ENCODE results near the gene POLD3.

POLD3 gene

DNA sequence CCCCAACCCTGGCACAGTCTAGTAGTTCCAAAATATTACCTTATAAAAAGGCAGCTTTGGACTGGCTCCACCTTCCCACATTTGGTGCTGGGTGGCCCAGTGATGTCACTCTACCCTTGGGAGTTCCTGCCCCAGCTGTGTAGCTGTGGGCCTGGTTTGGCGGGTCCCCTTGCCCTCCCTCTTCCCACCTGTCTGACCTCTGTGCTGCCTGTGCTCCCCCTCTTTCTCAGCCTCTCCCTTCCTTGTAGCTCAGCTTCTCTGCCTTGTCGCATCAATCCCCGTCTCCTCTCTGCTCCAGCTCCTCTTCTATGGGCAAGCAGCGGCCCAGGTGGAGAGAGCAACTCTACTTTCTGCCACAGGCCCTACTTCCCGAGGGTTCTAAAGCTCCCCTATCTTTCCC lies 84.2 kb downstream of the POLD3 start:
- DNase-seq = no peak

DNA sequence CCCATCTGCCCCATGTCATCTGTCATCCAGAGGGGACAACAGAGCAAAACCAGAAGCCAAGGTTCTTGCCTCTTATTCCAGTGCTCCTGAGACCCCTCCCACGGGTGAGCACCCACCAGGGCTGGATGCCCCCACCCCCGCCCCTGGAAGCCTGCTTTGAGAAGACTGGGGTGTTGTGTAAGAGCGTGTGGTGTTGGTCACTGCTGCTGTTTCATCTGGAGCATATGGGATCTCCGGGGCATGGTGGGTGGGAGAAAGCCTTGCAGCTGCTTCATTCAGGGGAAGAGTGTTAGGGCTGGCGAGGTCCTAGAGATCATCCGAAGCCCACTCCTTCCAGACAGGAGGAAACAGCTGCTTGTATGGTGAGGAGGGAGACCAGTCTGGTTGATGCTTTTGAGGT lies 84.7 kb downstream of the POLD3 start:
- no peak for DNase-seq

DNA sequence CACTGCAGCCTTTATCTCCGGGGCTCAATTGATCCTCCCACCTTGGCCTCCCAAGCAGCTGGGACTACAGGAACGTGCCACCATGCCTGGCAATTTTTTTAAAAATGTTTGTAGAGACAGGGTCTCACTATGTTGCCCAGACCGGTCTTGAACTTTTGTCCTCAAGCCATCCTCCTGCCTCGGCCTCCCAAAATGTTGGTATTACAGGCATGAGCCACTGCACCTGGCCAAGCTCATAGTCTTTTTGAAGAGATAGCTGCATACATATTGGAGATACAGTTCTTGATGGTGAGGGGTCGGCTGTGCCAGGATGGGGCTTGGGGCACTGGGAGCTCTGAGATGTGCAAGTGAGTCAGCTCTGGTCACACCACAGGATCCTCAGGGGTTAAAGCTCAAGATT lies 85.7 kb downstream of the POLD3 start:
- no peak for DNase-seq

- no peak for DNase-seq
Measured at GRCh38 chr11:74678591-74679512, 86.5 kb downstream of the POLD3 start.

- no peak for DNase-seq
Measured at GRCh38 chr11:74679513-74679865, 87.1 kb downstream of the POLD3 start.

DNA sequence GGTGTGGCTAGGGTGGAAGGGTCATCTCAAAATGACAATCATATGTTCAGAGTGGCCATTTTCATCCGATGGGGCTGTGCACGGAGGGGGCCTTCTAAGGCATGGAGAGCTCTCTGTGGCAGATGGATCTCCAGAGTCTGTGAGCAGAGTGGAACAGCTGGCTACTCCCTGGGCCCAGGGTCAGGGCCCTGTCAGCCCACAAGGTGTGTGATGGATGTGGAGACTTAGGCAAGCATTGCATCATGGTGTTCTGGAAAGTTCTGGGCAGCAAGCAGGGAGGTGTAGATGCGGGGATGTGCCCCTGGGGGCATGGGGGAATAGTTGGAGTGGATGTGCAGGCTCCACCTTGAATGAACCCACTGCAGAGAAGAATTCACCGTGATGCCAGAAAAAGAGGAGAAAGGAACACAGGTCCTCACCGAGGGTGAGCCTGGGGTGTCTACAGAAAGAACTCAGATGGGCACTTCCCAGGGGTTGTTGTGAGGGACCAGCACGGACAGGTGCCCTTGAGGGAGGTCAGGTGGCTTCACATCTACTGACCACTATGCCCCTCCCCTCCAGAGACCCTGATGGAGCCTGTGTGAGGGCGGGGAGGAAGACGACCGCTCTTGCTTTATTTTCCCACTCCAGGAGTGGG lies 87.8 kb downstream of the POLD3 start:
- no peak for DNase-seq

DNA sequence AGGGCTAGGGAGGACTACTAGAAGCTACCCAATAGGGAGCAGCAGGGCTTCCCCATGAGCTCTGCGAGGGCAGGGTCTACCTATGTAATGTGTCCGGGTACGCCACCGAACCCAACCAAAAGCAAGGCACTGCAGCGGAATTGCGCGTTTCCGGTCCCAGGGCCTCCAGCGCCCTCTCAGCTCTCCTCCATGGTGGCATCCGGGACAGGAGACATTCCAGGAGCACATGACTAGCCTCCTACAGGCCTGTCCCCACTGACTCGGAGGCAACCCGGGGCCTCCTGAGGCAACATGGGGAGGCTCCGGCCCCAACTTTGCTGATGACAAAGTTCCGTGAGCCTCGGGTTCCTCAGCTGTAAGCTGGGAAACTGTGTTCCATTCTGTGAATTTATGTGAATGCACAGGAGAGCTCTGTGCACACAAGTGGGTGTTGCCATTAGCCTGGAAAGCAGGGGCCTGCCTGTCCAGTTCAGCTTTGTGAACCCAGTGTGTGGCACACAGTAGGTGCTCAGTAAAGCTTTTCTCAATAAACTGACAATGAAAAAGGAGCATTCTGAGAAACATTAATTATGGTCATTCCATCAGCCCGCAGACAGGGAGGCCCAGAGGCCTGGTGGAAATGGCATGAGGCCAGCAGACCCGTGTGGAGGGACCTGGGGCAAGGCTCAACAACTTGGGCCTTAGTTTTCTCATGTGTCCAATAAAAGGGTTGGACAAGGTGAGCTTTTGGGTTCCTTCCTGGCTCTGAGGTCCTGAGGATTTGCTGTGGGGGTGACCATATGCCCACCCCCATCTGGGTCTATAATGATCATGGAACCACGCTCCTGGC lies 88.5 kb downstream of the POLD3 start:
- DNase-seq = peak; percentile 25

GRCh38 chr11:74681686-74682651 lies 89.6 kb downstream of the POLD3 start:
- DNase-seq = peak; percentile 17

GRCh38 chr11:74682731-74683278 lies 90.4 kb downstream of the POLD3 start:
- no peak for DNase-seq

GRCh38 chr11:74683279-74683871 lies 91.0 kb downstream of the POLD3 start:
- DNase-seq = no peak

DNA sequence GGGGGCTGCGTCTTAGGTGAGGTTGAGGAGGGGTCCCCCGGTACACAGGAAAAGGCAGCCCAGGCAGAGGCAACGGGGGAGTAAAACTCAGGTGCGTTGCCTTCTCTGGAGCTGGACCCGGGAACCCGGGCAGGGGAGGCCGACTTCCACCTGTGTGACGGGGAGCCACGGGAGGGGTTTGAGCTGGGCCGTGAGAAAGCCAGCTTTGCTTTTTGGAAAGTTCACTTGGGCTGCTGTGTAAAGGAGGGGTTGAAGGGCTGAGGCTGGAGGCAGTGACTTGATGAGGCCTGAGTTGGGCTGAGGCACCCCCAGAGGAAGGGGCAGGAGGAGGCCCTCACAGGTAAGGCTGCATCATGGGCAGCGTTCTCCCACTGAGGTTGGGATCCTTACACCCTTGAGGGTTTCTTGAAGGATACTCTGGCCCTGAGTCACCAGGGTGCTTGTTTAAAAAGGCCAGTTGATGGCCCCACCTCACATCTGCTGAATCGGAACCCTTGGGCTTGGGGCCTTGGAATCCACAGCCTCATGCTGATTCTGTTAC lies 91.6 kb downstream of the POLD3 start:
- no peak for DNase-seq

- DNase-seq = no peak
Measured at GRCh38 chr11:74684661-74685060, 92.3 kb downstream of the POLD3 start.

- DNase-seq = no peak
Measured at GRCh38 chr11:74685338-74685737, 93.0 kb downstream of the POLD3 start.

DNA sequence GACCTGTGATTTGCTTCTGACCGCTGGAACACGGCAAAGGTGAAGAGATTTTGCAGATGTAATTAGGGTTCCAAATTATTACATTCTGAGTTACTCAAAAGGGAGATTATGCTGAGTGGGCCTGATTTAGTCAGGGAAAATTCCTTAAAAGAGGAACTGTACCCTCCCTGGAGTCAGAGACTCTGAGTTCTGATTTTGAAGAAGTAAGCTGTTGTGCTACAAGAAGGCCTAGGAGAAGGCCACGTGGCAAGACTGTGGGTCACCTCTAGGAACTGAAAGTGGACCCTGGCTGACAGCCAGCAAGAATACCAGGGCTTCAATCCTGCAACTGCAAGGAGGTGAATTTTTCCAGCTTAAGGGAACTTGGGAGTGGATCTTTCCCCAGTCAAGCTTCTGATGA lies 93.5 kb downstream of the POLD3 start:
- DNase-seq = peak; percentile 66

GRCh38 chr11:74686792-74687191 lies 94.4 kb downstream of the POLD3 start:
- DNase-seq = no peak

DNA sequence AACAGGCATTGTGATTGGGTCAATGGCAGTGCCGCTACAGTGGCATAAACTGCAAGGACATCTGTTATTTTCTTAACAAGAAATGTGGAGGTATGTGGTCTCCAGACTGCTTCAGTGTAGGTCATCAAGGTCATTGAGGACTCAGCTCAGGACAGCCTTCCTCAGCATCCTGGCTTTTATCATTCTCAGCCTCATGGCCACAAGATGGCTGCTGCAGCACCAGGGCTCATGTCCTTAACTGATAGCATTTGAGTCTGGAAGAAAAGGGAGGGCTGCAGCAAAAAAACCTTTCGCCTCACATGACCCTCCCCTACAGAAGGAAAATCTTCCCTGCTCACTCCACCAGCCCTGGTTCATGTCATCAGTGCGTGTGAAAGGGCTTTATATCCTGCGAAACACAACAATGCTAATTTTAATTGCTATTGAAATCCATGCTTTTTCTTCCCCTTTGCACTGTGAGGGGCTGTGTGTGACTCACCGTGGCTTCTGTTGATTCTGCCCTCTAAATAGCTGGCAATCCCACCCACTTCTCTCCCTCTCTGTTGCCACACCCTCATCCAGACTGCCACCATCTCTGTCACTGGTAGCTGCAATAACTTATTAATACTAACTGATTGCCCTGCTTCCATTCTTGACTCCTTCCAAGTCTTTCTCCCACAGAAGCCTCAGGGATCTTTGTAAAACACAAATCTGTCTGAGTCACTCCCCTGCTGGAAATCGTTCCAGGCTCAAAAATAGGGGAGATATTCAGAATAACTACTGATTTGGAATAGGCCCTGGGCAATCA lies 95.0 kb downstream of the POLD3 start:
- DNase-seq = no peak

- no peak for DNase-seq
Measured at GRCh38 chr11:74689666-74690065, 97.3 kb downstream of the POLD3 start.

DNA sequence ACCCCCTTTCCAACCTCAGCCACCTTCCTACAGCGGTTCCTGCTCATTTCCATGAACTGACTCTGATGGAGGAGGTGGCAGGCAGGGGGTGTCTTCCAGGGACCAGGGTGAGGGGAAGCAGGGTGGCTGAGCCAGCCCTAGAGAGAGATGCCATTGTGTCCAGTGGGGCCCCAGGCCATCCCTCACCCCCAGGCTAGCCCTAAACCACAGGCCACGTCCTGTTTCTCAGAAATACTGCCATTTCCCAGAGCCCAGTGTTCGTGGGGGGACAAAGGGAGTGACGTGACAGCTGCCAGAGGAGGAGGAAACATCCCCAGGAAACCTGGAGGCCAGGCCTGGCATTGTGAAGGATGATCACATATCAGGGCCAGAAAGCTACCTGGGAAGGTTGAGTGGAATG lies 99.4 kb downstream of the POLD3 start:
- no peak for DNase-seq
